GM19328 (cell line): ENCODE data around the gene PCDHGA2.
"Not testable (repeated sequence)": the region's sequence is repeated elsewhere in the genome, so short reads cannot be mapped to it uniquely, and the experiment has no call there.

ENCODE experiments used
- ATAC-seq: cut with Tn5 transposase; IDR thresholded peaks from one replicate; pipeline ENCODE4 v1.9.1; 2021; ENCODE audit warnings: mild to moderate bottlenecking, moderate library complexity; ENCODE audit not compliant: unreplicated experiment

PCDHGA2 gene

GRCh38 chr5:141338538-141339306 lies at the start of gene PCDHGA2:
Gene PCDHGA2, plus strand, starts transcription at chr5:141338760.
- no peak for ATAC-seq

- ATAC-seq, result no peak
Measured at GRCh38 chr5:141298376-141298775, 40.2 kb upstream of the PCDHGA2 start.

GRCh38 chr5:141303756-141304155 lies 34.8 kb upstream of the PCDHGA2 start, which contains the start of gene SLC25A2:
Gene SLC25A2, minus strand, starts transcription at chr5:141304049. Its CDS starts 184 bp downstream, at chr5:141303865.
- ATAC-seq, result no peak

- no peak for ATAC-seq
Measured at GRCh38 chr5:141306630-141307029, 31.9 kb upstream of the PCDHGA2 start.

- no peak for ATAC-seq
Measured at GRCh38 chr5:141313711-141314110, 24.8 kb upstream of the PCDHGA2 start.

GRCh38 chr5:141316963-141317362 lies 21.6 kb upstream of the PCDHGA2 start:
- ATAC-seq, result not testable (repeated sequence)

- ATAC-seq, result no peak
Measured at GRCh38 chr5:141319202-141319601, 19.4 kb upstream of the PCDHGA2 start.

GRCh38 chr5:141319699-141320098 lies 18.9 kb upstream of the PCDHGA2 start:
- ATAC-seq, result no peak

GRCh38 chr5:141320225-141321169 lies 18.1 kb upstream of the PCDHGA2 start, which contains the start of gene TAF7:
Gene TAF7, minus strand, starts transcription at chr5:141320784. Its CDS starts 740 bp downstream, at chr5:141320044.
- peak; percentile 96 for ATAC-seq

GRCh38 chr5:141322261-141322660 lies 16.3 kb upstream of the PCDHGA2 start:
- no peak for ATAC-seq

- peak; percentile 84 for ATAC-seq
Measured at GRCh38 chr5:141326088-141326854, 12.3 kb upstream of the PCDHGA2 start.

GRCh38 chr5:141328231-141328630 lies 10.3 kb upstream of the PCDHGA2 start:
- ATAC-seq, result no peak

GRCh38 chr5:141330299-141331080 lies 8.1 kb upstream of the PCDHGA2 start, which contains the start of gene PCDHGA1:
Gene PCDHGA1, plus strand, starts transcription at chr5:141330514.
- no peak for ATAC-seq

GRCh38 chr5:141332571-141332970 lies 6.0 kb upstream of the PCDHGA2 start:
- ATAC-seq, result not testable (repeated sequence)

GRCh38 chr5:141340781-141341354 lies 2.3 kb downstream of the PCDHGA2 start:
- ATAC-seq, result not testable (repeated sequence)

- no peak for ATAC-seq
Measured at GRCh38 chr5:141342773-141343172, 4.2 kb downstream of the PCDHGA2 start.

GRCh38 chr5:141343242-141343952 lies 4.8 kb downstream of the PCDHGA2 start, which contains the start of gene PCDHGA3:
Gene PCDHGA3, plus strand, starts transcription at chr5:141343829. Its CDS starts 205 bp downstream, at chr5:141344034.
- ATAC-seq, result no peak

GRCh38 chr5:141343953-141344463 lies 5.4 kb downstream of the PCDHGA2 start:
- no peak for ATAC-seq
